Urinary bladder (tissue), 4 donors: ENCODE measurements around the gene GNE. TPM values are rescaled to one million over a fixed set of nuclear protein-coding genes. Genes with fewer than 3 reads are reported as not detected.
"Not testable (repeated sequence)": the region's sequence is repeated elsewhere in the genome, so short reads cannot be mapped to it uniquely, and the experiment has no call there.

ENCODE experiments used
- DNase-seq: peaks from one replicate; pipeline ENCODE4 v3.0.0-alpha.2; 2015; ENCODE audit errors: extremely low spot score
- H3K27ac ChIP-seq: one replicate; pipeline ENCODE4 v1.5.1; 2013; ENCODE audit warnings: low read depth, mild to moderate bottlenecking, moderate library complexity
- H3K36me3 ChIP-seq: one replicate; pipeline ENCODE4 v1.6.1; 2013; ENCODE audit warnings: mild to moderate bottlenecking, moderate library complexity; ENCODE audit not compliant: insufficient read depth
- H3K4me1 ChIP-seq: one replicate; pipeline ENCODE4 v1.6.1; 2013; ENCODE audit warnings: mild to moderate bottlenecking, moderate library complexity; ENCODE audit not compliant: insufficient read depth
- H3K4me3 ChIP-seq: one replicate; pipeline ENCODE4 v1.5.1; 2013; ENCODE audit warnings: low read depth, low read length
- WGBS: extraction: QIAGEN DNeasy Blood & Tissue Kit; methylation state at CpG from one replicate; pipeline ENCODE4 v1.1.7; 2013; 5-methylcytosine and 5-hydroxymethylcytosine counted together
- polyA plus RNA-seq: library from polyadenylated mRNA; stranded (reverse); fragments of 200-250 nt; gene quantifications from one replicate; pipeline ENCODE4 v1.2.3, GENCODE V29; 2013
- total RNA-seq: library from RNA; depleted of rRNA; stranded (reverse); fragments of >200 nt; gene quantifications from one replicate; pipeline ENCODE4 v1.2.3, GENCODE V29; 2014
- donor health status: healthy with polysubstance abuse.
- donor health status: healthy.

GNE gene, protein sequence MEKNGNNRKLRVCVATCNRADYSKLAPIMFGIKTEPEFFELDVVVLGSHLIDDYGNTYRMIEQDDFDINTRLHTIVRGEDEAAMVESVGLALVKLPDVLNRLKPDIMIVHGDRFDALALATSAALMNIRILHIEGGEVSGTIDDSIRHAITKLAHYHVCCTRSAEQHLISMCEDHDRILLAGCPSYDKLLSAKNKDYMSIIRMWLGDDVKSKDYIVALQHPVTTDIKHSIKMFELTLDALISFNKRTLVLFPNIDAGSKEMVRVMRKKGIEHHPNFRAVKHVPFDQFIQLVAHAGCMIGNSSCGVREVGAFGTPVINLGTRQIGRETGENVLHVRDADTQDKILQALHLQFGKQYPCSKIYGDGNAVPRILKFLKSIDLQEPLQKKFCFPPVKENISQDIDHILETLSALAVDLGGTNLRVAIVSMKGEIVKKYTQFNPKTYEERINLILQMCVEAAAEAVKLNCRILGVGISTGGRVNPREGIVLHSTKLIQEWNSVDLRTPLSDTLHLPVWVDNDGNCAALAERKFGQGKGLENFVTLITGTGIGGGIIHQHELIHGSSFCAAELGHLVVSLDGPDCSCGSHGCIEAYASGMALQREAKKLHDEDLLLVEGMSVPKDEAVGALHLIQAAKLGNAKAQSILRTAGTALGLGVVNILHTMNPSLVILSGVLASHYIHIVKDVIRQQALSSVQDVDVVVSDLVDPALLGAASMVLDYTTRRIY
- total RNA-seq, result 25.9 TPM
- 17.5 TPM for polyA plus RNA-seq

DNA sequence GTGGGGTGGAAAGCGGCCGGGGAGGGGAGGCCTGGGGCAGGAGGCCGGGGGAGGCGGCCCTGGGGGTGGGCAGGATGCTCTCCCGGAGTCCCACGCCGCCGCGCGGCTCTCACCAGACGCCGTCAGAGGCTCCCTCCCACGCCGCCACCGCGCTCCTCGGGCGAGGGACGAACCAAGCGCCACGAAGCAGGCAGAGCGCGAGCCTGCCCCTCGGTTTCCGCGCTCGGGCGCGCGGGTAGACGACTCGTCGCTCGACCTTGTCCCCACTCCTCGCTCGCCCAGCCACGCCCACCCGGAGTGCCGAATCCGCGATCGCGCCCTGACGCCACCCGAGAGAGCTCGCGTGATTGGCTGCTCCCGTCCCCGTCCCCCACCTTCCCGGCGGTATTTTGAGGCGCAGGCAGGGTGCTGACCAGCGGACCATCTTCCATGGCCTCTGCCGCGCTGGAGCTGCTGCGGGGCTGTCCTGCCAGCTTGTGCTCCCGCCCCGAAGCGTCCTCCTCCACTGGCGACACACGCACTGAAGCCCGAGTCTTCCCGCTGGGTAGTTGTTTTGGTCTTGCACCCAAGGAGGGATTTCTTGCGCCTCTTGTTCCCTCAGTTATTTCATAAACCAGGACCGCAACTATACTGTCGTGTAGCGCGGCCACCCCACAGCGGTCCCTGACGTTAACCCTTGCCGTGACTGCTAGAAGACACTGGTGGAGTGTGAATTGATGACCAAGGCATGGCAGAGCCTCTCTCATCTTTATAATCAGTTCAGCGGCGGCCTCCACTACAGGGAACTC lies at the start of gene GNE:
GNE (minus strand) TSS at position 241 of the 788 bp plus-strand sequence. CDS start 9,093 bp downstream, outside the sequence.
- peak within 1 kb of the TSS; percentile 82 for H3K4me3 ChIP-seq
- no peaks in the 10 kb centered on the region for H3K36me3 ChIP-seq
- no peaks in the 10 kb centered on the region for H3K4me1 ChIP-seq
- under 1% methylated on average over 73 of the region's 73 CpGs for WGBS
- H3K27ac ChIP-seq, result peak within 1 kb of the TSS; percentile 91
- DNase-seq, result peak; percentile 92

DNA sequence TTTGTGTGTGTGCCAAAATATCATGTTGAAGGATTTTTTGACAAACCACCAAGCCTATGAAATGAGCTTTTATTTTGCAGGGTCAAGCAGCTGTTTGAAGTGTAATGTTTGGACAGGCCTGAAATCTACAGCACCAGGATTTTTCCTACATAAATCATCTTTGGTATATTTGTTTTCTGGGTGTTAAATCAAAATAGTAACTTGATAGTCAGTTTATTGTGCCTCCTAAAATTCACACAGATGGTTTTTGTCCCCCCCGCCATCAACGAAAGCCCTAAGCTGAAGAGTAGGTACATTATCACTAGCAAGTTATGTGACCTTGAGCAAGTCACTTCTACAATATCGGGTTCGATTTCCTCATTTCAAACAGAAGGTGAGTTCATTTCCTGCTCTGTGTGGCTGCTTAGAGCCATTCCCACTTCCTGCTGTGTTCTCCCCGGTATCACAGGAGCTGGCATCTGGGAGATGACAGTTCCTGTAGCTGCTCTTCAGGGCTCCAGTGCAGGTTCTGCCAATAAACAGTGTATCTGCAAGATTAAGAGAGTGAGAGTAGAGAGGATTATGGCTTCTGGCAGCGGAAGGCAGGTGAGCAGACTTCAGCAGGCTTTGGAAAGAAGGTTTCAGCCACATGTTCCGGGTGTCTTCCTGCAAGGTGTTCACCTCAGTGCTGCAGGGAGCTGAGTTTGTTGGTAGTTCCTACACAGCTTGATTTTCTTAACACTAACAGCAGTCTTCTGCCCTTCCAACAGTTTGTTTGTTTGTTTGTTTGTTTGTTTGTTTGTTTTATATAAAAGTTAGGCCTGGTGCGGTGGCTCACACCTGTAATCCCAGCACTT lies 48.4 kb upstream of the GNE start:
- Histone ChIP-seq H3K27ac (no peak overlapping the region), H3K4me3 (no peak overlapping the region), H3K36me3 (no peaks in the 10 kb centered on the region), H3K4me1 (no peaks in the 10 kb centered on the region)
- WGBS, result 62% methylated on average over 8 of the region's 8 CpGs
- DNase-seq, result no peak

DNA sequence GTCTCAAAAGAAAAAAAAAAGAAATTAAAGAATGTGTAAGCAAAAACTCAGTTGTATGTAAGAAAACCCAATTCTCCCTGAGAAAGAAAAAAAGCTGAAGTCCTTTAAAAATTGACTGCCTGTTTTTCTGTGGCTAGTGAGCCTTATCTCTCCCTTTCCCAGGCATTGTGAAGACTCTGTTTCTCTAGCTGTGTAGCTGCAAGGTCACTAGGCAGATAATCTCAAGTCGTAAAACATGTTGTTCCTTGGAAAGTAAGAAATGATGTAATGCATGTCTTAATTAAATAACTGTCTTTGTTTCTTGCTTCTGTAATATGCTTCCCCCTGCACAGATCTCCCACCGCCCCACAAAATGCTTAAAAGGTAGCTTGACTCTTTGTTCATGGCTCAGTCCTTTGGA lies 46.1 kb upstream of the GNE start:
- not testable (repeated sequence) for H3K27ac ChIP-seq, DNase-seq, H3K4me3 ChIP-seq, H3K36me3 ChIP-seq, H3K4me1 ChIP-seq
- 62% methylated on average over 2 of the region's 2 CpGs for WGBS

DNA sequence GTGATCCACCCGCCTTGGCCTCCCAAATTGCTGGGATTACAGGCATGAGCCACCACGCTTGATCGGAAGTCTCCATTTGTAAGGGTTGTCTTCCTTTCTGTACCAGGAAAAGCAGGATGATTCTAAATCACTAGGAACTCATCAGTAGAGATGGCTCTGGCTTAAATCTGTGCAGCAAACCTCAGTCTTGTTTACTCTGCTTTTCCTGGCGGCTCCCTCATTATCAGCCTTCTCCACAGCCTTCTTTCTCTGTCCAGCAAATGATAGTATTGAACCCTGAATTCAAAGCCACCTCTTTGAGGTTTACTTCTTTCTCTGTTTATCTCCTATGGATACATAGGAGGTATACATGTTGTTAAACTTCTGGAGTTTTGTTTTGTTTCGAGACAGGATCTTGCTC lies 43.0 kb upstream of the GNE start:
- no peak for DNase-seq
- WGBS, result 74% methylated on average over 5 of the region's 5 CpGs
- no peaks in the 10 kb centered on the region for H3K36me3 ChIP-seq
- no peaks in the 10 kb centered on the region for H3K4me1 ChIP-seq
- no peak overlapping the region for H3K4me3 ChIP-seq
- no peak overlapping the region for H3K27ac ChIP-seq

DNA sequence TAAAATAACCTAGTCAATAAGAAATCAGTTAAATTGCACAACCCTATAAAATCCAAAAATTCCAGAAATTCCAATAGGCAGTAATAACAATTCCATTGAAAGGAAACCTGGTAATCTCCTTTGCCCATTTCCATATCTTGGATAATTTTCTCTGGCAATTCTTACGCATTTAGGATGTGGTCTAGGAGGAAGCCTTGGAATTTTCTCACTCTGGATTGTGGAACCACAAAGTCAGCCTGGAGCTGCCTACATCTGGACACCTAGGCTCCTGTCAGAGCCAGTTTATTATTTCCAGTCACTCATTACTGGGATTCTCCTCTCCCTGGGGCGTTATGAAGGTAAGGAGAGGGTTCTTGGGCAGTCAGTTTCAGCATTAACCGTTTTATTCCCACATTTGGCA lies 40.3 kb upstream of the GNE start:
- H3K4me3 ChIP-seq, result no peak overlapping the region
- no peak overlapping the region for H3K27ac ChIP-seq
- no peaks in the 10 kb centered on the region for H3K4me1 ChIP-seq
- no peak for DNase-seq
- H3K36me3 ChIP-seq, result no peaks in the 10 kb centered on the region
- WGBS, result 68% methylated on average over 3 of the region's 3 CpGs

DNA sequence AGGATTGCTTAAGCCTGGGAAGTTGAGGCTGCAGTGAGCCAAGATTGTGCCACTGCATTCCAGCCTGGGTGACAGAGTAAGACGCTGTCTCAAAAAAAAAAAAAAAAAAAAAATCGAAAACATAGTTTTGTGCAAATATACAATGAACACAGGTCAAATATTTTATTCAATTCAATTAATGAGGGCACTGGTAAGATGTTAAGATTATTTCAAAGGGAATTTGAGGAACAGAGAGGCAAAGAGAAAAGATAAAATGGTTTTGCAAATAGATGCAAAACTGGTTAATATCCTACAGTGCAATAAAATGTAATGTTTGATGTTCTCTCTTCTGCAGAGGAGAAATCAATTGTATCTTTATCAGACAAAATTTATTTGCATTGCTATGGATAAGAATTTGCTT lies 39.5 kb upstream of the GNE start:
- WGBS, result 92% methylated on average over 2 of the region's 2 CpGs
- no peaks in the 10 kb centered on the region for H3K36me3 ChIP-seq
- no peak for DNase-seq

DNA sequence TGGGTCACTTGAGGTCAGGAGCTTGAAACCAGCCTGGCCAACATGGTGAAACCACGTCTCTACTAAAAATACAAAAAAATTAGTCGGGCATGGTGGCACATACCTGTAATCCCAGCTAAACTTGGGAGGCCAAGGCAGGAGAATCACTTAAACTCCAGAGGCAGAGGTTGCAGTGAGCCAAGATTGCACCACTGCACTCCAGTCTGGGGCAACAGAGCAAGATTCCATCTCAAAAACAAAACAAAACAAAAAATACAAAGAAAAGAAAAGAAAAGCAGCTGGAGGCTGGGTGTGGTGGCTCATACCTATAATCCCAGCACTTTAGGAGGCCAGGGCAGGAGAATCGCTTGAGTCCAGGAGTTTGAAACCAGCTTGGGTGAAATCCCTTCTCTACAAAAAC lies 36.7 kb upstream of the GNE start:
- WGBS, result 92% methylated on average over 3 of the region's 3 CpGs

More for the DNA sequence above, 39.5 kb upstream of the GNE start:
- Histone ChIP-seq H3K4me3 (no peak overlapping the region), H3K27ac (no peak overlapping the region), H3K4me1 (no peaks in the 10 kb centered on the region)

DNA sequence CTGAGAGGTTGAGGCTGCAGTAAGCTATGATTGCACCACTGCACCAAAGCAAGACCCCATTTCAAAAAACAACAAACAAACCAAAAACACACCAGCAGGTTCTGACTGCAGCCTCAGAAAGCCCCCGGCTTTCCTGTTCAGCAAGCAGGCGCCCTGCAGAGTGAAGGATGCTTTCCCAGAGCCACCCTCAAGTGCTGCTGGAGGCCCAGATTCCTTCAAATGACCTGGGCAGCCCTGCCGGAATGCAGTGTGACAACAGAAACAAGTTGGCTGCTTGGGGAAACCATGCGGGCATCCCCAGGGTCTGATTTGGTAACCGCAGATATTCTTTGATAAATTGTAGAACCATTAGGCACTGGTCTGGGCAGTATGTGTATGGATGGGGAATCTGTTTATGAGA lies 35.7 kb upstream of the GNE start:
- WGBS, result 80% methylated on average over 5 of the region's 5 CpGs
- Histone ChIP-seq H3K4me1 (no peaks in the 10 kb centered on the region), H3K27ac (no peak overlapping the region), H3K36me3 (no peaks in the 10 kb centered on the region), H3K4me3 (no peak overlapping the region)
- DNase-seq, result no peak

More for the DNA sequence above, 36.7 kb upstream of the GNE start:
- not testable (repeated sequence) for H3K4me1 ChIP-seq, H3K27ac ChIP-seq, H3K4me3 ChIP-seq, H3K36me3 ChIP-seq, DNase-seq

DNA sequence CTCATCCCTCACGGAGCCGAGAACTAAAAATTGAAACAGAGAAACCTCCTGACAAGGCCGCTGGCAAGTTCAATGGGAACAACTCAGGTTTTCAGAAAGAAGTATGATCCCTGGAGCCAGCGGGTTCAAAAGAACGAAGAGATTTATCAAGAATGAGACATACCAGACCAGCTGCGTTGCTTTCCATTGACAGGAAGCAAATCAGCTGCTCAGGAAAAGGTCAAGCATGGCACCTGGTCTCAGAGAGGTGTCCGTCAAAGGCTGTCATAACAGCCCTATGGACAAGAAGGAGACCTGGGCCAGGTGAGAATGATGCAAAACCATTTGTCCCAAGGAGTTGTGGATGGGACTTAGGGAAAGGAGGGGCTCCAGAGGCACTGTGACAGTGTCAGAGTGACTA lies 34.9 kb upstream of the GNE start:
- no peak for DNase-seq
- Histone ChIP-seq H3K36me3 (no peaks in the 10 kb centered on the region), H3K4me1 (no peaks in the 10 kb centered on the region), H3K27ac (no peak overlapping the region), H3K4me3 (no peak overlapping the region)
- 89% methylated on average over 7 of the region's 7 CpGs for WGBS

DNA sequence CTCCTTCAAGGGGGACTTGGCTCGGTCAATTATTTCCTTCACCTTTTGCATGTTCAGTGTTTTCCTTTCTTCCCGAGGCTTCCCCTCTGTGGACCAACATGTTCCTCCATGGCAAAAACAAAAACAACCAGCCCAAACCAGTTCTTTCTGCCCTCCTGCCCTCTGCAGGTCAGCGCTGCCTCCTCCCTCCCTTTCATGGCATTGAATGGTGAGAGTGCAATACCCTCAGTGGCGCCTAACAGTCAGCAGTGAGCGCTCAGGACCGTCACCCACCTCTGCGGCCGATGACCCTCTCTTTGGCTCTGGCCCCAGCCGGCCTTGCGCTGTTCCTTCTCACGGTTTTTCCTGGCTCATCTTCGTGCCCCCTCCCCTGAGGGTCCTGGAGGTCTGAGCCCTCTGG lies 34.4 kb upstream of the GNE start:
- 80% methylated on average over 12 of the region's 12 CpGs for WGBS
- Histone ChIP-seq H3K4me1 (no peaks in the 10 kb centered on the region), H3K36me3 (no peaks in the 10 kb centered on the region)

DNA sequence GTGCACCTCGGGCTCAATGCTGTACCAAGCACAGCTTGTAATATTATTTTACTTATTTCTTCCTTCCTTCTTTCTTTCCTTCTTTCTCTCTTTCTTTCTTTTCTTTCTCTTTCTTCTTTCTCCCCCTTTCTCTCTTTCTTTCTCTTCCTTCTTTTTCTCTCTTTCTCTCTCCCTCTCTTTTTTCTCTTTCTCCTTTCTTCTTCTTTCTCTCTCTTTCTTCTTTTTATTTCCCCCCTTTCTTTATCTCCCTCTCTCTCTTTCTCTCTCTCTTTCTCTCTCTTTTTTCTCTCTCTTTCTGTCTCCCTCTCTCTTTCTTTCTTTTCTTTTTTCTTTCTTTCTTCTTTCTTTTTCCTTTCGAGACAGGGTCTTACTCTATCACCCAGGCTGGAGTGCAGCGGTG lies 32.7 kb upstream of the GNE start:
- Histone ChIP-seq H3K4me1 (no peaks in the 10 kb centered on the region), H3K4me3 (no peak overlapping the region), H3K27ac (no peak overlapping the region), H3K36me3 (no peaks in the 10 kb centered on the region)
- 90% methylated on average over 3 of the region's 3 CpGs for WGBS
- no peak for DNase-seq

More for the DNA sequence above, 34.4 kb upstream of the GNE start:
- Histone ChIP-seq H3K4me3 (no peak overlapping the region), H3K27ac (no peak overlapping the region)
- no peak for DNase-seq

DNA sequence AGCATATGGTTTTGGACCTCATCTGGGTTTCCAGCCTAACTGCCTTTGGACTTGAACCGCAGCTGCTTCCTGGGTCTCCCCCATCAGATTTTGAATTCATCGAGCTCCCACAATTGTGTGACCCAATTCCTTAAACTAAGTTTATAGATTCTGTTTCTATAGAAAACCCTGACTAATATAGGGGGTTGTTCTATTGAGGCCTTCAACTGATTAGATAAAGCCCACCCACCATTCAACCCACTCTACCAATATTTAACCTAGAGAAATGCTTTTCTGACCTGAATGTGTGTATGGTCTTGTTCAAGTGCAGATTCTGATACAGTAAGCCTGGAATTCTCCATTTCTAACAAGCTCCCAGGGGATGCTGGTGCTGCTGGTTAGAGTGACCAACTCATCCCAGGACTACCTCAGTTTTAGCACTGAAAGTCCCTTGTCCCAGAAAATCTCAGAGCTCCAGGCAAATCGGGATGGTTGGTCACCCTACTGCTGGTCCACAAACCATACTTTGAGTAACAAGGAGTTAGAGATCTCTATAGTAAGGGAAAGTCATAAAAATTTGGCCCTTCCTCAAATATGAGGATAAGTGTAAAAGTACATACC lies 31.7 kb upstream of the GNE start:
- DNase-seq, result no peak
- Histone ChIP-seq H3K36me3 (no peaks in the 10 kb centered on the region), H3K4me3 (no peak overlapping the region), H3K4me1 (no peaks in the 10 kb centered on the region), H3K27ac (no peak overlapping the region)
- 95% methylated on average over 3 of the region's 3 CpGs for WGBS

DNA sequence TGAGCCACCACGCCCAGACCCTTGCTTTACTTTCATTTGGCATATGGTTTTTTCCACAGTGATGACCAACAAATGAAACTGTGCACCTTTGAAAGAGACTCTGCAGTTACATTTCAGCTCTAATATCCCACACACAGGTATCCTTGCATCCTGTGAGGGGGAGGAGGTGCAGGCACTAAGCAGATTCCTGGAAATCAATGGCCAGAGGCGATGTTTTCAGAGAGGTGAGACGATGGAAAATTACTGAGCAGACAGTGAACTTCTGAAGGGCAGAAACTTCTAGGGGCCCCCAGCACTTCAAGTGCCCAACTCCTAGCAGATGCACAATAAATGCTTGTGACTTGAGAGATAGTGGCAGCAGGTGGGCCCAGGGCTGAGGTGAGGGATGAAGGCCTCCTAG lies 29.8 kb upstream of the GNE start:
- Histone ChIP-seq H3K4me1 (no peaks in the 10 kb centered on the region), H3K4me3 (no peak overlapping the region), H3K36me3 (no peaks in the 10 kb centered on the region), H3K27ac (no peak overlapping the region)
- 95% methylated on average over 3 of the region's 3 CpGs for WGBS
- DNase-seq, result no peak
